ENCODE results near the gene TEKT5. TPM values are rescaled to one million over a fixed set of nuclear protein-coding genes. Genes with fewer than 3 reads are reported as not detected.
"Not testable (repeated sequence)": the region's sequence is repeated elsewhere in the genome, so short reads cannot be mapped to it uniquely, and the experiment has no call there.

The TEKT5 gene
- total RNA-seq, 2 donors from 2014 or later: not detected

DNA sequence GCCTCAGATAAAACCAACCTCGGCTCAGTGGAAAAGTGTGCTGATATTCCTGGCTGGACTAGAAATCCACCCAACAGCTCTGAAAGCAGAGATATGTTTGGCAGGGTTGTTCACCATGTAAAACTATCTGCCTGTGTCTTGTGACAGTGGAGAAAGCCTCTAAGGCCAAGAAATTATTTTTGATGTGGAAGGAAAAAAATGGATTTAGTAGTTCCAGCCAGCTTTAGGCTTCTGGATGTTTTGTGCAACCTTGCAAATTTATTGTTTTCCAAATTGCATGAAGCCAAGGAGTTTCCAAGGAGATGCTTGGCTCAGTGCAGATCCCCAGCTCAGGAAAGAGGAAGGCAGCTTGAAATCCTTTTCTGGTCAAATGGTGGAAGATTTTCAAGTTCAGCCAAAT is 31.6 kb downstream of the TEKT5 start:
- Mint-ChIP-seq H3K36me3 (ENCODE audit: low read depth) (peaks cover 2% of the 10 kb centered on the region), H3K4me3 (no peak overlapping the region), H3K4me1 (peaks cover 2% of the 10 kb centered on the region), H3K27me3 (peaks cover 49% of the 10 kb centered on the region), H3K27ac (no peak overlapping the region)
- DNase-seq (no peak), ATAC-seq (no peak)
- H3K9me3 ChIP-seq (ENCODE audit: control insufficient read depth, low read length, poor library complexity, severe bottlenecking): no peaks in the 10 kb centered on the region

DNA sequence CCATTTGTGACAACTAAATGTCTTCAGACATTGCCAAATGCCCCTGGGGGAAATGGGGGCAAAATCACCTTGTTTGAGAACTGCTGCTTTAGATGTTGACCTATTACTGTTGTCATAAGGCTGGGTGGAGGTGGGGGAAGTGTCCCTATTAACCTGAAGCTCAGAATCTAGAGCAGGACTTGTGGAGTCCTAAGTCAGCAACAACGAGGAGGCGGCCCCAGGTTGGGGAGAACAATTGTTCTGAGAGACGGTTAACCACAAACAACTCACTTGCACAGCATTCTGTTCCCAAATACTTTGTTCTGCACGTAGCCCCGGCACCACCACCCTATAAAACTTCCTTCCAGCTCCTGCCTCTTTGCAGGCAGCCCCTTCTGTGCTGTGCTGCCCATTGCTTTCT is 32.5 kb downstream of the TEKT5 start:
- no peak for ATAC-seq
- H3K36me3 Mint-ChIP-seq (ENCODE audit: low read depth): peaks cover 2% of the 10 kb centered on the region

DNA sequence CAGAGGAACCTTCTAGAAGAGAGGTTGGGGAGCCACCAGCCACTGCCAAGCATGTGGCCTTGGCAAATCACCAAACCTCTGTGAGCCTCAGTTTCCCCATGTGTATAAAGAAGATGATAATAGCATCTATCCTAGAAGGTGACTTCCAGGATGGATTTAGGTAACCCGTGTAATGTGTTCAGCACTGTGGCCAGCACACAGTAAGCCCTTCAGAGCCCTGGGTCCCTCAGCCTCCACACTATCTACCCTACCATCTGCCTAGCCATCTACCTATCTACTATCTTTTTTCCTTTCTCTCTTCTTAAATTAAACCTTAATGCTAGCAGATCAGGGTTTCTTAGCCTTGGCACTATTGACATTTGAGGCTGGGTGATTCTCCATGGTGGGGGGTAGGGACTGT is 33.0 kb downstream of the TEKT5 start:
- Mint-ChIP-seq H3K27me3 (peaks cover 43% of the 10 kb centered on the region), H3K4me3 (no peak overlapping the region), H3K36me3 (ENCODE audit: low read depth) (peaks cover 2% of the 10 kb centered on the region), H3K27ac (no peak overlapping the region), H3K4me1 (peaks cover 2% of the 10 kb centered on the region)
- H3K9me3 ChIP-seq (ENCODE audit: control insufficient read depth, low read length, poor library complexity, severe bottlenecking): no peaks in the 10 kb centered on the region
- ATAC-seq (no peak), DNase-seq (no peak)

More for the DNA sequence above, 32.5 kb downstream of the TEKT5 start:
- no peaks in the 10 kb centered on the region for H3K9me3 ChIP-seq (ENCODE audit: control insufficient read depth, low read length, poor library complexity, severe bottlenecking)
- H3K27me3 Mint-ChIP-seq: peaks cover 46% of the 10 kb centered on the region
- peaks cover 2% of the 10 kb centered on the region for H3K4me1 Mint-ChIP-seq
- H3K27ac Mint-ChIP-seq: no peak overlapping the region
- no peak for DNase-seq
- H3K4me3 Mint-ChIP-seq: no peak overlapping the region

DNA sequence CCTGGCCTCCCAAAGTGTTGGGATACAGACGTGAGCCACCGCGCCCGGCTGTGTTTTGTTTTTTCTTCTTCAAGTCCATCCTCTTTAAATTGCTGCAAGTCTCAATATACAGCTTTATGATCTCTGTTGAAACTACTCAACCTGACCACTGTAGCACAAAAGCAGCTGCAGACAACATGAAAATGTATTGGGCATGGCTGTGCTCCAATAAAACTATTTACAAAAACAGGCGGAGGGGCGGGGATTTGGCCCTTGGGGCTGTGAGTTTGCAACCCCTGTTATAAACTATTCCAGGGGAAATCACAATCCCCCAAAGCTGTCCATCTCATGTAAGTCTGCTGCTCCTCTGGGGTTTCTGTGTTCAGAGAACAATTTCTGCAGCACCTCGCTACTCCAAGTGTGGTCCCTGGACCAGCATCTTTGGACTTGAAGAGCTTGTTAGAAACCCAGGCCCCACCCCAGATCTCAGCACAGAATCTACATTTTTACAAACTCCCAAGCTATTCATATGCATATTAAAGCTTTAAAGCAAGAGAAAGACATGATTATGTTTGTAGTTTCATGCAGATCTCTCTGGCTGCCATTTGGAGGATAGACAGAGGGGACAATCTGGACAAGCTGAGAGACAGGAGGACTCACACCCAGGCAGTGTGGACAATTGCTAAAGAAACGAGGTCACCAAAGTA is 33.6 kb downstream of the TEKT5 start:
- H3K27ac Mint-ChIP-seq: no peak overlapping the region
- H3K27me3 Mint-ChIP-seq: peaks cover 40% of the 10 kb centered on the region
- peaks cover 2% of the 10 kb centered on the region for H3K36me3 Mint-ChIP-seq (ENCODE audit: low read depth)
- no peaks in the 10 kb centered on the region for H3K9me3 ChIP-seq (ENCODE audit: control insufficient read depth, low read length, poor library complexity, severe bottlenecking)
- H3K4me1 Mint-ChIP-seq: peaks cover 2% of the 10 kb centered on the region
- DNase-seq: no peak
- no peak overlapping the region for H3K4me3 Mint-ChIP-seq
- no peak for ATAC-seq

DNA sequence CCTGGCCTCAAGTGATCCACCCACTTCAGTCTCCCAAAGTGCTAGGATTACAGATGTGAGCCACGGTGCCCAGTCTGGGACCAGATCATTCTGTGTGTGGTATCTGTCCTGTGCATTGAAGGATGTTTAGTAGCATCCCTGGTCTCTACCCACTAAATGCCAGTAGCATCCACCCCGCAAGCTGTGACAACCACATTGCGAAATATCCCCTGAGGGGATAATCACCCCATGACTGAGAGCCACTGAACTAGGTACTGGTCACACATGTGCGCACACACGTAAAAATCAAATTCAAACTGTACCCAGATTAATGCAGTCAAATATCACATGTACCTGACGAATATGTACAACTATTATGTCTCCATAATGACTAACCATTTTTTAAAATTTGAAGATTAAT is 35.8 kb downstream of the TEKT5 start:
- Mint-ChIP-seq H3K4me1 (peaks cover 2% of the 10 kb centered on the region), H3K4me3 (no peak overlapping the region)
- ATAC-seq: no peak

DNA sequence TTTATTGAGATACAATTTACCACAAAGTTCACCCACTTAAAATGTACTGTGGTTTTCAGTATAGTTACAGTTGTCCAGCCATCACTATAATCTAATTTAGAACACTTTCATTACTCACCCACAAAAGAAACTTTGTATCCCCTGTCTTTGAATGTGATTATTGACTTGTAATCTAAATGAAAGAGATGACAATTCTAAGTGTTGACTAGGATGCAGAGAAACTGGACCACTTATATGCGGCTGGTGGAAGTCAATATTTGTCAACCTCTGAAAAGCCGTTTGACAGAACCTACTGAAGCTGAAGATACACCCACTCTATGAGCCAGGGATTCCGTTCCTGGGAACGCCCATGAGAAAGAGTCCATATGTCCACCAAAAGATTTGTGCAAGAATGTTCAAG is 36.8 kb downstream of the TEKT5 start:
- no peaks in the 10 kb centered on the region for H3K9me3 ChIP-seq (ENCODE audit: control insufficient read depth, low read length, poor library complexity, severe bottlenecking)
- Mint-ChIP-seq H3K27me3 (peaks cover 23% of the 10 kb centered on the region), H3K36me3 (ENCODE audit: low read depth) (no peaks in the 10 kb centered on the region), H3K4me3 (no peak overlapping the region), H3K27ac (no peak overlapping the region), H3K4me1 (peaks cover 2% of the 10 kb centered on the region)
- DNase-seq (no peak), ATAC-seq (no peak)

More for the DNA sequence above, 35.8 kb downstream of the TEKT5 start:
- H3K9me3 ChIP-seq (ENCODE audit: control insufficient read depth, low read length, poor library complexity, severe bottlenecking): no peaks in the 10 kb centered on the region
- H3K36me3 Mint-ChIP-seq (ENCODE audit: low read depth): no peaks in the 10 kb centered on the region
- H3K27ac Mint-ChIP-seq: no peak overlapping the region
- DNase-seq: no peak
- peaks cover 28% of the 10 kb centered on the region for H3K27me3 Mint-ChIP-seq

DNA sequence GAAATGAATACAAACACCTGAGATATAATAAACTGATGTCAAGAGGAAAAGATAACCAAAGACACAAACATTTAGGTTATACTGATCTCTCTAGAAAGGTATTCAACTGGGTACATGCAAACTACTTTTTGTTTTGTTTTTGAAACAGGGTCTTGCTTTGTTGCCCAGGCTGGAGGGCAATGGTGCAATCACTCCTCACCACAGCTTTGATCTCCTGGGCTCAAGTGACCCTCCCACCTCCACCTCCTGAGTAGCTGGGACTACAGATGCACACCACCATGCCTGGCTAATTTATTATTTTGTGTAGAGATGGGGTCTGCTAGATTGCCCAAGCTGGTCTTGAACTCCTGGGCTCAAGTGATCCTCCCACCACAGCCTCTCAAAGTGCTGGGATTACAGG is 38.1 kb downstream of the TEKT5 start:
- DNase-seq (no peak), ATAC-seq (no peak)
- Mint-ChIP-seq H3K36me3 (ENCODE audit: low read depth) (no peaks in the 10 kb centered on the region), H3K4me1 (no peaks in the 10 kb centered on the region), H3K27me3 (peaks cover 10% of the 10 kb centered on the region), H3K27ac (no peak overlapping the region), H3K4me3 (no peak overlapping the region)
- H3K9me3 ChIP-seq (ENCODE audit: control insufficient read depth, low read length, poor library complexity, severe bottlenecking): no peaks in the 10 kb centered on the region

DNA sequence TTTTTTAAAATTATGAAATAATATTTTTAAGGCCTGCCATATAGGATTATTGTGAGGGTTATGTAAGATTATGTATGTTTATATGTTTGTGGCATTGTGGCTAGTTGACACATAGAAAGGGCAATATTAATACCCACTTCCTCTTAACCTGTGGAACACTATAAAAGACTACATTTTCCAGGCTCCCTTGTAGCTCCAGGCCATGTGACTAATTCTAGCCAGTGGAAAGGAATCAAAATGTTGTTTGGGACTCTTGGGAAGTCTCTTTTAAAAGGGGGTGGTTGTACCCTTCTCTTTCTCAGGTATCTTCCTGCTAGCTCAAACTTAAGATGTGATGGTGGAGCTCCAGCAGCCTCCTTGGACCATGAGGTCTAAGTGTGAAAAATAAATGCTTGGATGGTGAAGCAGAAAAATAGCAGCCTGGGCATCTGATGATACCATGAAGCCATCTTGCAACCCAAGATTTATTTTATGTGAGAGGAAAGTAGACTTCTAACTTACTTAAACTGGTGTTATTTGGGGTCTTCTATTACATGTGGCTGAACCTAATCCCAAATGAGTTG is 39.2 kb downstream of the TEKT5 start:
- H3K27me3 Mint-ChIP-seq: peaks cover 4% of the 10 kb centered on the region
- no peaks in the 10 kb centered on the region for H3K9me3 ChIP-seq (ENCODE audit: control insufficient read depth, low read length, poor library complexity, severe bottlenecking)
- DNase-seq: no peak
- ATAC-seq: no peak
- no peaks in the 10 kb centered on the region for H3K36me3 Mint-ChIP-seq (ENCODE audit: low read depth)
- no peak overlapping the region for H3K4me3 Mint-ChIP-seq
- no peak overlapping the region for H3K27ac Mint-ChIP-seq
- H3K4me1 Mint-ChIP-seq: no peaks in the 10 kb centered on the region

DNA sequence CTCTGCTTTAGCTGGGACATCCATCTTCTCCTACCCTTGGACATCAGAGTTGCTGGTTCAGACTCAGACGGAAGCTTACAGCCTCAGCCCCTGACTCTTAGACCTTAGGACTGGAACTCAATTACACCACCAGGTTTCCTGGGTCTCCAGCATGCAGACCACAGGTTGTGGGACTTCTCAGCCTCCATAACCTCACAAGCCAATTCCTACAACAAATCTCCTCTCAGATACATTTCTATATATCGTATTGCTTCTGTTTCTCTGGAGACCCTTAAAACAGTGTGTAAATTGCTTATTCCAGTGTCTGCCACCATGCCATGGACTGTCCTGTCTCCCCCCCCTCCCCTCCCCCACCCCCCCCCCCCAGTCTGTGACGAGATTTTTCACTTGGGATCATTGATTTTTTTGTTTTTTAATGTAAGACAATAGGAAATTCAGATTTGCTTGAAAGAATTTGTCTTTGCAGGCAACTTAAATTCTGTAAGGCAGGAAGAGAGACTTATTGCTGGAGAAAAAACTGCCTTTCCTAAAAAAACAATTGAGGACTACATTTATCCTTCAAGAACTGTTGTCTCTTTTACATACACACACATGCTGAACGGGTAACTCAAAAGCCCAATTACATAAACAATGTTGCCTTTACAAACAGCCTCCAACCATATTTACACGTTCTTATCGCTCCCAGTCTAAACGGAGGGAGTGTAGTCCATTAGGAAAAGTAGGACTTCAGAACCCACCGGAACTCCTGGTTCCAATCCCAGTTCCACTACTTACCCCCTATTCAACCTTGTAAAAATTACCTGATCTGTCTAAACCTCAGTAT is 39.9 kb downstream of the TEKT5 start:
- ATAC-seq (no peak), DNase-seq (no peak)
- H3K36me3 Mint-ChIP-seq (ENCODE audit: low read depth): no peaks in the 10 kb centered on the region
- no peak overlapping the region for H3K4me3 Mint-ChIP-seq
- H3K27me3 Mint-ChIP-seq: peaks cover 4% of the 10 kb centered on the region
- H3K27ac Mint-ChIP-seq: no peak overlapping the region
- H3K4me1 Mint-ChIP-seq: no peaks in the 10 kb centered on the region
- H3K9me3 ChIP-seq (ENCODE audit: control insufficient read depth, low read length, poor library complexity, severe bottlenecking): no peaks in the 10 kb centered on the region

DNA sequence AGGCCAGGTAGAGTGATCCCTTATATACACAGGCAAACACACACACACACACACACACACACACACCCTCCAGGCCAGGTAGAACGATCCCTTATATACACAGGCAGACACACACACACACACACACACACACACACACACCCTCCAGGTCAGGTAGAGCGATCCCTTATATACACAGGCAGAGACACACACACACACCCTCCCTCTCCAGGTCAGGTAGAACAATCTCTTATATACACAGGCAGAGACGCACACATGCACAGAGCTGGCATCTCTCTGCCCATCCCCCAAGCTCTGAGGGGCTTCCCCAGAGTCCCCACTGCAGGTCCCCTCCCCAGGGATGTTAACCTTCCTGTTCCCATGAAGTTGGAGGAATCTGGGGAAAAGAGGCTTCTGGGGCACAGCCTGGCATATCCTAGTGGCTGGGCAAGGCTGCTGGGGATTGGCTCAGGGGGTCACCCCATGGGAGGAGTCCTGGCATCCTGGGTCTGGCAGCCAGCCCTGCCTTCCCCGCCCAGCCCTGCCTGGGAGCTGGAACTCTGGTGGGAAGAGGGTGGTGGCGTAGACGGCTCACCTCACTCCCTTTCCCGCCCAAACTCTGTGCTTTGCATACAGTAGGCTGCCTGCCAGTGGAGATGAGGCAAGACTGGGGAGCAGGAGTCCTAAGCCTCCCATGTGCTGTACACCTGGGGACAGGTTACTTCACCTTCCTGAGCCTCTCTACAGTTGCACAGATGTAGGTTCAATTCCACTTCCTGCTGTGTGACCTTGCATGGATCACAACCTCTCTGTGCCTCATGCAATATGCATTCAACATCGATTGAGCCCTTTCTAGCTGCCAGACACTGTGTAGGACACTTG is 41.8 kb downstream of the TEKT5 start:
- Mint-ChIP-seq H3K27ac (no peak overlapping the region), H3K4me3 (no peak overlapping the region), H3K27me3 (peaks cover 4% of the 10 kb centered on the region), H3K4me1 (no peaks in the 10 kb centered on the region), H3K36me3 (ENCODE audit: low read depth) (no peaks in the 10 kb centered on the region)
- ATAC-seq (no peak), DNase-seq (no peak)
- H3K9me3 ChIP-seq (ENCODE audit: control insufficient read depth, low read length, poor library complexity, severe bottlenecking): no peaks in the 10 kb centered on the region

DNA sequence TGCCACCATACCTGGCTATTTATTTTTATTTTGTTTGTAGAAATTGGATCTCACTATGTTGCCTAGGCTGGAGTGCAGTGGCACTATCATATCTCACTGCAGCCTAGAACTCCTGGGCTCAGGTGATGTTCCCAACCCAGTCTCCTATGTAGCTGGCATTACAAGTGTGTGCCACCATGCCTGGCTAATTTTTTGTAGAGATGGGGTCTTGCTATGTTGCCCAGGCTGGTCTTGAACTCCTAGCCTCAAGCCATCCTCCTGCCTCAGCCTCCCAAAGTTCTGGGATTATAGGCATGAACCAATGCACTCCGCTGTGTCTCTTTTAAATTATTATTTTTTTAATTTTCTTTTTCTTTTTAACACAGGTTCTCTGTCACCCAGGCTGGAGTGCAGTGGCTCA is 45.6 kb downstream of the TEKT5 start:
- not testable (repeated sequence) for H3K9me3 ChIP-seq (ENCODE audit: control insufficient read depth, low read length, poor library complexity, severe bottlenecking); H3K27me3 Mint-ChIP-seq; ATAC-seq; H3K4me1 Mint-ChIP-seq; DNase-seq; H3K27ac Mint-ChIP-seq; H3K4me3 Mint-ChIP-seq; H3K36me3 Mint-ChIP-seq (ENCODE audit: low read depth)

DNA sequence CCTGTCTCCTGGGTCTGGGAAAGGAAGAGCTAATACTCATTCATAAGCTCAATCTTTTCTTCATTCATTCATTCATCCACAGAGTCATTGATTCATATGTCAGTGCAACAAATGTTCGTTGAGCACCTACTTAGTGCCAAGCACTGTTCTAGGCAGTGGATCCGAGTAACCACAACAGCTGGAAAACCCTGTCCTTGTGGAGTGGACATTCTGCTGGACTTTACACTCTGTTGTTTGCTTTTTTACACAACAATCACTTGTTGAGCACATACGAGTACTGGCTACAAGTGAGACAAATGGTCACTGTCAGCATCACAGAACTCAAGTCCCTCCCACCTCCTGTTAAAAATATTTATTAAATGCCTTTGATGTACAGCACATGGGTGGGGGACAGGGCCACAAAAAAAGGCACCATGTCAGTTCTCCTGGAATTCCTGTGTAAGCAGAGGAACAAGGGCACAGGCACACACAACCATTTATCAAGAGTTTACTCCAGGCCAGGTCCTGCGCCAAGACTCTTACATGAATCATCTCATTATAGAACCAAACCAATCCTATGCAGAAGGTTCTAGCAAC is 46.9 kb downstream of the TEKT5 start:
- peaks cover 7% of the 10 kb centered on the region for H3K27me3 Mint-ChIP-seq
- no peaks in the 10 kb centered on the region for H3K9me3 ChIP-seq (ENCODE audit: control insufficient read depth, low read length, poor library complexity, severe bottlenecking)

More for the DNA sequence above, 46.9 kb downstream of the TEKT5 start:
- Mint-ChIP-seq H3K4me3 (no peak overlapping the region), H3K4me1 (no peaks in the 10 kb centered on the region), H3K36me3 (ENCODE audit: low read depth) (no peaks in the 10 kb centered on the region), H3K27ac (no peak overlapping the region)
- DNase-seq: no peak
- no peak for ATAC-seq

All from T-helper 17 cell (primary cell).